ENCODE data around the gene LAMTOR2. TPM values are rescaled to one million over a fixed set of nuclear protein-coding genes. Genes with fewer than 3 reads are reported as not detected.

LAMTOR2 gene
- total and polyA plus RNA-seq, 4 donors, result 71.2 to 143 (median 103) TPM

GRCh38 chr1:156073740-156074139, 19.2 kb downstream of the LAMTOR2 start:
- Histone ChIP-seq H3K9me3 (ENCODE audit: control insufficient read depth in 4 of 4, insufficient read depth in 3 of 4, low read length in 3 of 4) (no peaks in the 10 kb centered on the region), H3K4me1 (ENCODE audit: control insufficient read depth in 5 of 5, insufficient read depth in 5 of 5, low read length in 5 of 5) (peaks cover 0 to 57% (median 14%) of the 10 kb centered on the region in 5 donors), H3K27me3 (ENCODE audit: control insufficient read depth in 3 of 3, insufficient read depth in 3 of 3, low read length in 2 of 3) (no peaks in the 10 kb centered on the region), H3K27ac (ENCODE audit: low read depth in 1 of 2, low read length in 1 of 2) (no peak overlapping the region), H3K9ac (ENCODE audit: insufficient read depth in 1 of 2, low read length in 2 of 2) (no peak overlapping the region), H3K4me3 (no peak overlapping the region), H3K36me3 (ENCODE audit: control insufficient read depth in 4 of 4, insufficient read depth in 4 of 4, low read length in 4 of 4) (peaks cover 0 to 17% (median 5%) of the 10 kb centered on the region in 4 donors)
- WGBS, 2 donors, result 71 to 83% methylated on average over 4 to 5 of the region's 5 CpGs
- no peak for TF ChIP-seq CTCF (IDR thresholded peaks at IDR 0.05; ENCODE audit: control extremely low read depth, extremely low read depth)
- no peak for ATAC-seq (ENCODE audit: insufficient read depth, low FRiP score)
- DNase-seq, result no peak

- H3K27ac ChIP-seq (ENCODE audit: low read depth in 1 of 2, low read length in 1 of 2), result no peak overlapping the region
- H3K4me3 ChIP-seq, result no peak overlapping the region
- no peaks in the 10 kb centered on the region for H3K9me3 ChIP-seq (ENCODE audit: control insufficient read depth in 4 of 4, insufficient read depth in 3 of 4, low read length in 3 of 4)
- H3K27me3 ChIP-seq (ENCODE audit: control insufficient read depth in 3 of 3, insufficient read depth in 3 of 3, low read length in 2 of 3), result no peaks in the 10 kb centered on the region
- H3K36me3 ChIP-seq (ENCODE audit: control insufficient read depth in 4 of 4, insufficient read depth in 4 of 4, low read length in 4 of 4), result peaks cover 0 to 17% (median 5%) of the 10 kb centered on the region in 4 donors
- TF ChIP-seq CTCF (IDR thresholded peaks at IDR 0.05; ENCODE audit: control extremely low read depth, extremely low read depth), result no peak
- ATAC-seq (ENCODE audit: insufficient read depth, low FRiP score), result no peak
- peaks cover 0 to 65% (median 17%) of the 10 kb centered on the region in 5 donors for H3K4me1 ChIP-seq (ENCODE audit: control insufficient read depth in 5 of 5, insufficient read depth in 5 of 5, low read length in 5 of 5)
- 54 to 61% methylated on average over 8 of the region's 8 CpGs for WGBS, 2 donors
- H3K9ac ChIP-seq (ENCODE audit: insufficient read depth in 1 of 2, low read length in 2 of 2), result no peak overlapping the region
- DNase-seq, result no peak
Measured at GRCh38 chr1:156074661-156075060, 20.1 kb downstream of the LAMTOR2 start.

GRCh38 chr1:156075162-156075561, 20.6 kb downstream of the LAMTOR2 start:
- 49 to 54% methylated on average over 3 of the region's 3 CpGs for WGBS, 2 donors
- TF ChIP-seq CTCF (IDR thresholded peaks at IDR 0.05; ENCODE audit: control extremely low read depth, extremely low read depth), result no peak
- peaks cover 0 to 70% (median 21%) of the 10 kb centered on the region in 5 donors for H3K4me1 ChIP-seq (ENCODE audit: control insufficient read depth in 5 of 5, insufficient read depth in 5 of 5, low read length in 5 of 5)
- H3K36me3 ChIP-seq (ENCODE audit: control insufficient read depth in 4 of 4, insufficient read depth in 4 of 4, low read length in 4 of 4), result peaks cover 0 to 17% (median 5%) of the 10 kb centered on the region in 4 donors
- H3K9ac ChIP-seq (ENCODE audit: insufficient read depth in 1 of 2, low read length in 2 of 2), result no peak overlapping the region
- ATAC-seq (ENCODE audit: insufficient read depth, low FRiP score) (no peak), DNase-seq (no peak)
- no peaks in the 10 kb centered on the region for H3K9me3 ChIP-seq (ENCODE audit: control insufficient read depth in 4 of 4, insufficient read depth in 3 of 4, low read length in 3 of 4)
- no peak overlapping the region for H3K27ac ChIP-seq (ENCODE audit: low read depth in 1 of 2, low read length in 1 of 2)
- no peak overlapping the region for H3K4me3 ChIP-seq
- no peaks in the 10 kb centered on the region for H3K27me3 ChIP-seq (ENCODE audit: control insufficient read depth in 3 of 3, insufficient read depth in 3 of 3, low read length in 2 of 3)

GRCh38 chr1:156075775-156076204, 21.2 kb downstream of the LAMTOR2 start:
- WGBS, 2 donors, result 53 to 67% methylated on average over 4 of the region's 4 CpGs
- H3K27ac ChIP-seq (ENCODE audit: low read depth in 1 of 2, low read length in 1 of 2), result peak overlapping the region in 1 of 2 donors; percentile 27
- no peak overlapping the region for H3K9ac ChIP-seq (ENCODE audit: insufficient read depth in 1 of 2, low read length in 2 of 2)

More at GRCh38 chr1:156075775-156076204, 21.2 kb downstream of the LAMTOR2 start:
- Histone ChIP-seq H3K9me3 (ENCODE audit: control insufficient read depth in 4 of 4, insufficient read depth in 3 of 4, low read length in 3 of 4) (no peaks in the 10 kb centered on the region), H3K27me3 (ENCODE audit: control insufficient read depth in 3 of 3, insufficient read depth in 3 of 3, low read length in 2 of 3) (no peaks in the 10 kb centered on the region), H3K4me3 (no peak overlapping the region), H3K36me3 (ENCODE audit: control insufficient read depth in 4 of 4, insufficient read depth in 4 of 4, low read length in 4 of 4) (peaks cover 0 to 17% (median 5%) of the 10 kb centered on the region in 4 donors), H3K4me1 (ENCODE audit: control insufficient read depth in 5 of 5, insufficient read depth in 5 of 5, low read length in 5 of 5) (peaks cover 0 to 70% (median 21%) of the 10 kb centered on the region in 5 donors)
- ATAC-seq (ENCODE audit: insufficient read depth, low FRiP score) (no peak), DNase-seq (no peak)
- no peak for TF ChIP-seq CTCF (IDR thresholded peaks at IDR 0.05; ENCODE audit: control extremely low read depth, extremely low read depth)

Measured in lung (tissue), 12 donors.